Loucy (cell line): ENCODE data around the gene ZBTB7B.
"Not testable (repeated sequence)": the region's sequence is repeated elsewhere in the genome, so short reads cannot be mapped to it uniquely, and the experiment has no call there.

Experiments used
- H2AFZ ChIP-seq: fragments of 200-600 bp; sonication (generic); 2 replicates; pipeline ENCODE4 v1.6.0; 2016; ENCODE audit warnings: antibody characterized with exemption, mild to moderate bottlenecking, low read length, moderate library complexity
- H3F3A ChIP-seq: fragments of 200-600 bp; 2 replicates; pipeline ENCODE4 v1.6.0; 2016; ENCODE audit warnings: antibody characterized with exemption, low read depth, mild to moderate bottlenecking
- H3K27me3 ChIP-seq: fragments of 200-600 bp; sonication (generic); 2 replicates; pipeline ENCODE4 v1.6.1; 2014; ENCODE audit warnings: low read length, mild to moderate bottlenecking; ENCODE audit not compliant: insufficient read depth, poor library complexity, severe bottlenecking
- H3K36me3 ChIP-seq: fragments of 200-600 bp; sonication (generic); 2 replicates; pipeline ENCODE4 v1.6.1; 2016; ENCODE audit warnings: low read length; ENCODE audit not compliant: insufficient read depth
- H3K4me1 ChIP-seq: fragments of 200-600 bp; sonication (generic); 2 replicates; pipeline ENCODE4 v1.5.1; 2014; ENCODE audit warnings: low read length, mild to moderate bottlenecking; ENCODE audit not compliant: insufficient read depth, poor library complexity, severe bottlenecking
- H3K4me2 ChIP-seq: fragments of 200-600 bp; sonication (generic); 2 replicates; pipeline ENCODE4 v1.6.0; 2014; ENCODE audit warnings: antibody characterized with exemption, low read length, low read depth, mild to moderate bottlenecking; ENCODE audit not compliant: poor library complexity, severe bottlenecking
- H3K4me3 ChIP-seq: fragments of 200-600 bp; sonication (generic); 2 replicates; pipeline ENCODE4 v1.5.1; 2014; ENCODE audit warnings: low read length, mild to moderate bottlenecking, mixed read lengths; ENCODE audit not compliant: poor library complexity, severe bottlenecking
- H3K79me2 ChIP-seq: fragments of 200-600 bp; sonication (generic); 2 replicates; pipeline ENCODE4 v1.6.1; 2014; ENCODE audit warnings: low read length; ENCODE audit not compliant: insufficient read depth
- H3K9ac ChIP-seq: fragments of 200-600 bp; sonication (generic); 2 replicates; pipeline ENCODE4 v1.6.0; 2014; ENCODE audit warnings: mild to moderate bottlenecking, low read depth, low read length, moderate library complexity; ENCODE audit not compliant: poor library complexity, severe bottlenecking
- H3K9me2 ChIP-seq: fragments of 200-600 bp; sonication (generic); replicated peaks from 2 replicates; pipeline ENCODE4 v1.6.1; 2016; ENCODE audit warnings: low read depth, low read length, mixed read lengths
- H3K9me3 ChIP-seq: fragments of 200-600 bp; sonication (generic); 2 replicates; pipeline ENCODE4 v1.6.1; 2014; ENCODE audit warnings: mild to moderate bottlenecking, antibody characterized with exemption, low read length, low read depth; ENCODE audit not compliant: insufficient read depth
- H4K20me1 ChIP-seq: fragments of 200-600 bp; sonication (generic); 2 replicates; pipeline ENCODE4 v1.6.0; 2014; ENCODE audit warnings: antibody characterized with exemption, low read length, mild to moderate bottlenecking; ENCODE audit not compliant: insufficient read depth, poor library complexity, severe bottlenecking
- CTCF ChIP-seq: fragments of 200-600 bp; sonication (generic); conservative IDR thresholded peaks from 2 replicates; pipeline ENCODE4 v1.5.1; 2014; ENCODE audit warnings: mild to moderate bottlenecking, antibody characterized with exemption, low read length
- EZH2phosphoT487 ChIP-seq: fragments of 200-600 bp; IDR thresholded peaks from 2 replicates; pipeline ENCODE4 v1.6.1; 2018; ENCODE audit warnings: antibody characterized with exemption, mild to moderate bottlenecking, moderate library complexity, borderline replicate concordance

ZBTB7B gene

GRCh38 chr1:154983776-154984466 lies 18.7 kb upstream of the ZBTB7B start:
- Histone ChIP-seq H3K79me2 (peaks cover 69% of the 10 kb centered on the region), H3K36me3 (peaks cover 9% of the 10 kb centered on the region; the same call in 1 of the 2 replicates), H3K4me3 (peak overlapping the region; percentile 86), H2AFZ (no peak overlapping the region), H3F3A (peaks cover 9% of the 10 kb centered on the region; the same call in 1 of the 2 replicates), H3K27me3 (no peaks in the 10 kb centered on the region), H3K4me2 (peak overlapping the region; percentile 89), H3K4me1 (peaks cover 10% of the 10 kb centered on the region), H4K20me1 (peaks cover 2% of the 10 kb centered on the region), H3K9me3 (no peaks in the 10 kb centered on the region), H3K9ac (peak overlapping the region; percentile 89), H3K9me2 (no peaks in the 10 kb centered on the region)
- TF ChIP-seq CTCF, result peak; percentile 29
- TF ChIP-seq EZH2phosphoT487, result no peak

DNA sequence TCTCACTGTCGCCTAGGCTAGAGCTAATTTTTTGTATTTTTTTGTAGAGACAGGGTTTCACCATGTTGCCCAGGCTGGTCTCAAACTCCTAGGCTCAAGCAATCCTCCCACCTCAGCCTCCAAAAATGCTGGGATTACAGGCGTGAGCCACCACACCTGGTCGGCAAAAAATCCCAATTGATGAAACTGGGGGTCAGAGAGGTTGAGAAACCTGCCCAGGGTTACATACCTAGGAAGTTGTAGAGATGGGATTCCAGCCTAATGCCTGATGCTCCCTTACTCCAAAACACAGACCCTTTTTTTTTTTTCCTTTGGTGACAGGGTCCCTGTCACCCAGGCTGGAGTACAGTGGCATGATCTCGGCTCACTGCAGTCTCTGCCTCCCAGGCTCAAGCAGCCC lies 15.9 kb upstream of the ZBTB7B start:
- not testable (repeated sequence) for H3K9me2 ChIP-seq, H3F3A ChIP-seq, H4K20me1 ChIP-seq, H3K4me3 ChIP-seq, H3K27me3 ChIP-seq, H2AFZ ChIP-seq, H3K9me3 ChIP-seq, H3K4me2 ChIP-seq, H3K36me3 ChIP-seq, H3K9ac ChIP-seq
- peaks cover 49% of the 10 kb centered on the region for H3K79me2 ChIP-seq
- H3K4me1 ChIP-seq, result peaks cover 14% of the 10 kb centered on the region

DNA sequence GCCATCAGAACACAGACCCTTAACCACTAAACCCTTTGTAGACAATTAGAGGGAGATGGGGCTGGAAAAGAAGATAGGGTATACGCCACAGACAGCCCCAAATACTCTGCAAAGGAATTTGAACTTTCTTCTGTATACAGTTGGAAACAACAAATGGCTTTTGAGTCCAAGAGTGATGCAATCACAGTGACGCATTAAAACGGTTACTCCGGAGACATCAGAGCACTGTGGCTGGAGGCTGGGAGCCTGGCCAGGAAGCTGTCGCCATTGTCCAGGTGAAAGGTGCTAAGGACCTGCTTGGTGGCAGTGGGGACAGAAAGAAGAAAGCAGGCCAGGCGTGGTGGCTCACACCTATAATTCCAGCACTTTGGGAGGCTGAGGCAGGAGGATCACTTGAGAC lies 15.3 kb upstream of the ZBTB7B start:
- peaks cover 43% of the 10 kb centered on the region for H3K79me2 ChIP-seq
- no peaks in the 10 kb centered on the region for H3K9me2 ChIP-seq
- no peaks in the 10 kb centered on the region for H3K9me3 ChIP-seq
- no peak overlapping the region for H2AFZ ChIP-seq
- no peak for TF ChIP-seq EZH2phosphoT487
- TF ChIP-seq CTCF, result no peak
- H3F3A ChIP-seq, result peaks cover 3% of the 10 kb centered on the region; the same call in 1 of the 2 replicates
- no peaks in the 10 kb centered on the region for H3K36me3 ChIP-seq
- no peaks in the 10 kb centered on the region for H3K27me3 ChIP-seq
- H3K4me2 ChIP-seq, result no peak overlapping the region
- H4K20me1 ChIP-seq, result peaks cover 2% of the 10 kb centered on the region
- no peak overlapping the region for H3K9ac ChIP-seq
- no peak overlapping the region for H3K4me3 ChIP-seq
- H3K4me1 ChIP-seq, result peaks cover 12% of the 10 kb centered on the region
